ENCODE results near the gene PRIMA1.

Gene PRIMA1

DNA sequence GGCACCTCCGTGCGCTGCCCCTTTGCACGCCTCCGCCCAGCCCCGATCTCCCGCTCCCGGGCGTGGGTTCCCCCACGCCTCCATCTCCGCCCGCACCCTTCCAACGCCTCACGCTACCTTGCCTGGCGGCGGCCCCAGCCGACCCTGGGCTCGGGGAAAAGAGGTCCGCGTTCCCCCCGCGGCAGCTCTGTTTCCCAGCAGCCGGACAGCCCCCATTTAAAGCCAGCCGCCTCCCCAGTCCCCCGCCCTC lies at the start of gene PRIMA1:
PRIMA1 (minus strand) TSS at position 193 of the 250 bp plus-strand sequence. CDS start 767 bp downstream, outside the sequence.
- no peak for DNase-seq

DNA sequence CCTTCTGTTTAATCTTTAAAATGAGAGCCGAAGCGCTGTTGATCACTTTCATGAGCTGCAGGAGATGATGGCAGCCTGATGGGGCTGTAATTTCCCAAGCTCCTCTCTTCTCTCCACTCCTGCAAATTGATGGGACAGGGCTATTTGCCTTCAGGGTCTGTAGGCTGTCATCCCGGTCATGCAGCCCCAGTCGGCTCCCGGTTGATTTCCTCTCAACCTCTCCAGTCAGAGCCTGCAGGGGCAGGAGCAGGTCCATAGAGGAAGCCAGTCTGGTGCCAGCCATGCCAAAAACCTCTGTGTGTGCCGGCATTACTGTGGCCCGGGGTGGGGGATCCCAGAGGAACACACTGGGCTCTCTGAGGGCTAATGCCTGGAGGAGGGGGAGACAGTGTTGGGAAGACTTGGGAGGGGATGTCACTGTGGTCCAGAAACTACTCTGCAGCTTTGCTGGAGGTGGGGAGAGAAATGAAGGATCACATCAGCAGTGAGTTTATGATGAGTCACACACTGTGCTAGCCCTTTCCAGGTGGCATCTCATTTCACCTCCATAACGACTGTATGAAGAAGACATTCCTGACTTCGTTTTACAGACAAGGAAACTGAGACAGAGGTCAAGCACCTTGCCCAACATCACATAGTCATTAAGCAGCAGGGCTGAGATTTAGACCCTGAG lies 46.5 kb upstream of the PRIMA1 start:
- DNase-seq, result no peak

DNA sequence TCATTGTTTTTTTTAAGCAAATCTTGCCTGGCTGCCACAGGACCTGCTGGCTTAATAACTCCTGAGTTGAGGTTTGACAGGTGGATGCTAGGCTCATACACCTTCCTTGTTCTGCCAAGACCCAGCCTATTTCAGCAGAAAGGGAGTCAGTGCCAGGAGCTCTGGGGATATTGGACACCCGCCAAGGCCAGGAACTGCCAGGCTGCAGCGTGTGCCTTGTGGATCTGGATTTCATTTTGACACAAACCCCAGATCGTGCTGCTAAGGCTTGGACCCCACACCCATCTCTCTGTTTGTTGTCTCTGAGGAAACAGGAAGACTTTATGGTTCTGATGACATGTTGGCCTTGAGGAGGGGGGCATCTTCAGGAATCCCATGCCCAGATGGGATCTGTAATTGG lies 44.4 kb upstream of the PRIMA1 start:
- no peak for DNase-seq

DNA sequence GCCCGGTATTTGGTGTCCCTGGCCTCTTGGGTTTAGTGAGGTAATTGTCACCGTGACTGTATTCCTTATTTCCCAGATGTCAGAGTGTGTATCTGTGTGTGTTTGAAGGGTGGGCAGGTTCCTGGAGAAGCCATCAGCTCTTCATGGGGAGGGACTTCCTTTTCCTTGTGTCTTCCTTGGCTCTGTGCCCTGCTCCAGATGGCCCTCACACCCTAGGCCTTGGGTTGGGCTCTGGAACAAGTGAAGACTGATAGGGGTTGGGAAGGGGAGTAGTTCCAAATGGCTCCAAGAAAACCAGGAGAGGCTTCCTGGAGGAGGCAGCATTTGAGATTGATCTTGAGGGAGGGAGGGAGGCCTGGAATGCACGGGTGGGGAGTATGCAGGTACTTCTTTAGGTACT lies 43.8 kb upstream of the PRIMA1 start:
- DNase-seq, result no peak

GRCh38 chr14:93830753-93831461 lies 42.6 kb upstream of the PRIMA1 start:
- DNase-seq, result peak; percentile 10

DNA sequence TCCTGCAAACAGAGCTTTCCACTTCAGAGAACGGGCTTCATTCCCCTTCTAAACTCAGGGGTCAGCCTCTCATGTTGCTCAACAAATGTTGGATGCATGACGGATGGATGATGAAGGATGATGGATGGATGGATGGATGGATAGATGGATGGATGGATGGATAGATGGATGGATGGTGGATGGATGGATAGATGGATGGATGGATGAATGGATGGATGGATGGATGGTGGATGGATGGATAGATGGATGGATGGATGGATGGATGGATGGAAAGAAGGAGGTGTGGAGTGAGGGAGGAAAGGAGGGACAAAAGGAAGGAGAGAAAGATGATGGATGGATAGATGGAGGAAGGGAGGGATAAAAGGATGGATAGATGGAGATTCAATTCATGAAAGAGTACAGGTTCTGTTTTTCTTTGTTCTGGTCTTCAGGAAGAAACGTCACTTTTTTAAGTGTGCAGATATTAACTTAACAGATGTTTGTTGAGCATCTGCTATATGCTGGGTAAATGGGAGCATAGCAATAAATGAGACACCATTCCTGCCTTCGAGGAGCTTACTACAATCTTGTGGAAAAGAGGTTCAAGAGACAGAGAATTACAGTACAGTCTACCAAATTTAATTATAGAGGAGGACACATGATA lies 41.7 kb upstream of the PRIMA1 start:
- no peak for DNase-seq

- no peak for DNase-seq
Observed at GRCh38 chr14:93825235-93825553, 36.9 kb upstream of the PRIMA1 start.

DNA sequence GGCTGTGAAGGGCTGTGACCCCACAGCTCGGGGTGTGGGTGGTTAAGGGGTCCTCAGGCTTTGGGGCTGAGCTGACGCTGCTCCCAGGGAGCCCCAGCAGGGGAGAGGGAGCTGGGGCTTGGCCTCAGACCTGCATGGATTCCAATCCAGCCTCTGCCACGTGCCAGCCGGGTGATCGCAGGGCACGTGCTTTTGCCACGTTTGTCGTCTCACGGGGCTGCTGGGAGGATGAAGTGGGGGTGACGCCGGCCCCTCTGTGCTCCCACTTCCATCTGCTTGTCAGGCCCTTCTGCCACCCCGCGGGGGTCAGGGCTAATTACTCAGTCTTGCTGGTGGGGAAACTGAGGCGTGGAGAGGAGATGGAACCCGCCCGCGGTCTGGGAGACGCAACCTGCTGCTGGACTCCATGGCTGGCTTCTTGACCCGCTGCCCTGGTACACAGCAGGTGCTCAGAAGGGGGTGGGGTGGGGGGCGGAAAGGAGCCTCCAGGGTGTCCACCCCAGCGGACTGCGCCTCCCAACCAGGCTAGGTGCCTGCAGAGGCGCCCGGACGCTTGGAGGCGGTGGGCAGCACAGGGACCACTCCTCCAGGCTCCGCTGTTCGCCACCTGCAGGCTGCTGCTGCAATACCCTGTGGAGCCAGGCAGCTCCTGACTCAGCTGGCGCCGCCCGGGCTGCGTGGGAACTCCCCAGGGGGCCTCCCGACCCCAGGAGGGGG lies 36.4 kb upstream of the PRIMA1 start:
- no peak for DNase-seq

GRCh38 chr14:93824076-93824475 lies 35.8 kb upstream of the PRIMA1 start:
- DNase-seq, result no peak

DNA sequence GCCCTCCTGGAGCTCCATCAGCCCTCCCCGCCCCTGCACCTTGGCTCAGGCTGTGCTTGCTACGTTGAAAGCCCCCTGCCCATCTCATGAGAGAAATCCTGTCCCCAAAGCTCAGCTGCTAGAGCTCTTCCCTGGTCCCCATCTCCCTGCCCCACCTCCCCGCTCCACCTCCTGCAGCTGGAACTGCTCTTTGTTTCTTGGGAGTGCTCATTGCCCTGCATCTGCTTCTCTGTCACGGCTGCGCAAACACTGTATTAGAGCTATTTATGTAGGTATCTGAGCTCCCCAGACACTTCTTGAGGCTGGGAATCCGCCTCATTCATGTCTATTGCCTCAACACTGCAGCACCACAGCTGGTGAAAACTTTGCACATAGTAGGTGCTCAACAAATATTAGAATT lies 32.8 kb upstream of the PRIMA1 start:
- DNase-seq, result no peak

GRCh38 chr14:93818857-93819256 lies 30.6 kb upstream of the PRIMA1 start:
- no peak for DNase-seq

DNA sequence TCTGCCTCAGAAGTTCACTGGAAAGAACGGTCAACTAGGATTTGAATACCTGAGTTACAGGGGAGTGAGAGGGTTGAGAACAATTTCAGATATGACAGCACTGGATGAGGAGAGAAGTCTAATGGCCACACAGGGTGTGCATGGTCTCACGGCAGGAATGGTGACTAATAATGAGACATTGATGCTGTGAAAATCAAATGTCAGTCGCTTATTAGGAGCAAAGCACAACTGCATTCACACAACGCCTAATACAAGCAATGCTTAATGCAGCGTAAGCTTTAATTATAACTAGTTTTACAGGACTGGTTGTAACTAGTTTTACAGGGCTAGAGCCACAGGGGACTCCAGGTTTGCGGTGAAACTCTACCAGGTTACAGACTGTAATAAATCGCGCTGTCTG lies 23.4 kb upstream of the PRIMA1 start:
- DNase-seq, result peak; percentile 28

- DNase-seq, result no peak
Observed at GRCh38 chr14:93811020-93811419, 22.7 kb upstream of the PRIMA1 start.

DNA sequence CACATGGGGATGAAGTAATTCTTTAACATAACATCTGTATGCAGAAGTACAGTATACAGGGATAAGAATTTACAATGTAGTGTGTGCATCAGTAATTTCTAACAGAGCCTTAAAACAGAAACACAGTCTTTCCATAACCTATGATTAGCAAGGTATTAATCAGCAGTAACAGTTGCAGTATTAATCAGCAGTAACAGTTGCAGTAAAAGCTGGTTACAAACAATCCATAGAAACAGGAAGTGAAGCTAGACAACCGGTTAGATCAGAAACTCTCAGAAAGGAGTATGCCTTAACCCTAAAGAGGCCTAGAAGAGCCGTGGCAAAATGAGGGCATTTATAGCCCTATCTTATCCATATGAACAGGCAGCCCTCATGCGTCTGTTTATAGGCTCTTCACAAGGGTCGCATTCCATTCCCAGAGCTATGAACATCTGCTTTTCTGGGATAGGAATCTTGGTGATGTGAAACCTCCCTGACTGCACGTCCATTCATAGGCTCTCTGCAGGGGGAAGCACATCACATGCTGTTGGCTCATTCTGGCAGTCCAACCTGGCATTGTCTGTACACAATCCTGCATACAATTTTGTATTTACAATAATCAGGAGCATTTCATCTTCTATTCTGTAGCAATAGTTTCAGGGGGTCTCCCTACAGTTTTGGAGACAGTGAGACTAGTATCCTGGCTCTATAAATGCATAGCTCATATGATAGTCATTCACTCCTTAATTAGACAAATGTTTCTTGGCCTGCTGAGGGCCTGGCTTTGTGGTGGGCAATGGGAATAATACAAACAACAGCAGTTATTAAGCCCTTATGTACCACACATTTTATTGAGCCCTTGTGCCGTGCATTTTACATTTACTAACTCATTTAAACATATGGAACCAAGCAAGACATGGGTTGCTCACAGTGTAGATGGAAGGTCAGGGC lies 21.5 kb upstream of the PRIMA1 start:
- peak; percentile 83 for DNase-seq

- DNase-seq, result peak; percentile 8
Observed at GRCh38 chr14:93804654-93805053, 16.4 kb upstream of the PRIMA1 start.

DNA sequence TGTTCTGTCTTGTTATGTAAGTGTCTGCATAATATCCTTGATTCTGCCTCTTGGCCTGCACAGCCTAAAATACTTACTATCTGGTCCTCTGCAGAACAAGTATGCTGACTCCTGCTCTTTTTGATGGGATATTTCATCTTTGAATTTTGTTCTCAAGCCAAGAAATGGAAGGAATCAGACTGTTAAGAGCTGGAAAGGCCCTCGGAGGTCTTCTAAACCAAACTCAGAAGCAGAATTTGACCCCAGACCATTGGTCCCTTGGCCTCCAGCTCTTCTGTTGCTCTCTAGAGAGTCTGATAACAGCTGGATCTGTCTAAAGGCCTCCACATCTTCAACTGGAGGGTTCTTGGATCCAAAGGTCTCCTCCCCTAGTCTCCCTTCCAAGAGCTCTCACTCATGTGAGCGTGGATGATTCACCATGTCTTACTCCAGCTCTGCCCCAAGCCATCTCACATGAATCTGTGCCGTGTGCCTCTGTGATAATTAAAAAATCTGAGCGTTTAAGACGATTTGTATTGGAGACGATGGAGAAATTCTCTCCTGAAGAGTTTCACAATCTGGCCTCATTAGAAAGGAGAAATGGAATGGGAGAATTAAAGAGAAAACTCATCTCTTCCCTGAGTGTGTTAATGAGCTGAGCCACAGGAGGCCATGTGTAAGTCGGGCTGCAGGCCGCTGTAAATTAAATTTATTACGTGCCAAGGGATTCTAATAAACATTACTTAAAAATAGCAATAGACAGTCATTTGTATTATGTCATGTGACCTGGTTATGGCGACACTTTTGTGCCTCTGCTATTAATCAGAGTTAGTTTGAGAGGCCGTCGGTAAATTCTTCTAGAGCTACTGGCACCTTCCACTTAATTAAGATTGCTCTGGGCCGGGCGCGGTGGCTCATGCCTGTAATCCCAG lies 15.4 kb upstream of the PRIMA1 start:
- DNase-seq, result no peak

DNA sequence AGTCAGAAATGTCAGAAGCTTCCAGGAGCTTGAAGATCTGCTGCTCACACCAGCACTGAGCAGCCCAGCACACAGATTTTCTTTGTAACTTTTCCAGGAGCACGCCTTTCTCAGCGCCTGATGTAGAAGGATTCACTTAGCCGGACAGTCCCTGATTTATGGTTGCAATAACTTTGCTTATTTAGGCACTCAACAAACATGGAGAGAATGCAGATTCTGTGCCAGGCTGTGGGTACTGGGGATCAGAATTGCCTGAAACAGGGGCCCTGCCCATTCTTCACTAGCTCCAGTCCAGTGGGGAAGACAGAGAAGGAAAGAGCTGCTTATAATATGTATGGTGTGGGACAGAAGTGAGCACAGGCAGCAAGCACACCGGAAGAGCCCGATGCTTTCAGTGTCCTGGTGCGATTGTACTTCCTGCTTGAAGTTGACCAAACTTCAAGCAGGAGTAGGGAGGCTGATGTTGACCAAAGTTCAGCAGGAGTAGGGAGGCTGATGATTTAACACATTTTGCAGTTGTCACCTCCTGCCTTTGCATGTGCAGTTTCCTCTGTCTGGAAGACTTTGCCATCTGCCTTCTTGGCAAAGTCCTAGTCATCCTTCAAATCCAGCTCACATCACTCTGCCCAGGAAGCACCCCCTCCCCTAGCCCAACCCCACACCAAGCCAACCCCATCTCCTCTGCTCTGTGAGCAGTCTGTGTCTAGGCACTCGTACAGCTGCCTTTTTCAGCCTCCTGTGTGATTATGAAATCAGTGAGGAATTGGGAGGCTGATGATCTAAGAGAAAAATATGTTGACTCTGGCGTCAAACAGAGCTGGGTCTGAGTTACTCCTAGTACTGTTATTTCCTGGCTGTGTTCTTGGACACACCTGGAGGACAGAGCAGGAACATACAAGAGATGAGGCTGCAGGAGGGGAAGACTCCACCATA lies 12.0 kb upstream of the PRIMA1 start:
- no peak for DNase-seq

- DNase-seq, result no peak
Observed at GRCh38 chr14:93799617-93799988, 11.3 kb upstream of the PRIMA1 start.

DNA sequence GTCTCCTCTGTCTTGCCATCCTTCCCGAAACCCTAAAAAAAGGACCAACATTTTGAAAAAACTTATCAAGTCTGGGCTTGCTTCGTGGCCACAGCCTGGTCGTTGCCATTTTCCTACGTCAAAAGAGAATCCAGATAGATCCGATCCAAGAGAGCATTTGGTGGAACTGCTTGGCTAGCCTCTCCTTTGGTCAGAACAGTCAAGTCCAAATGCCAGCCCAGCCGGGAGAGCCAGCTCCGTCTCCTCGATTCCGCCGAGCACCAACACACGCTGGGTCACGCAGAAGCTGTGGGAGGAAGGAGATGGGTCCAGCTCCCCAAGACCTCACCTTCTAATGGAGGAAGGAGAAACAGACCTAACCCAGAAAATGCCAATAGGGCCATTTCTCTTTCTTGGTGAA lies 9.3 kb upstream of the PRIMA1 start:
- no peak for DNase-seq

- DNase-seq, result no peak
Observed at GRCh38 chr14:93797071-93797470, 8.8 kb upstream of the PRIMA1 start.

DNA sequence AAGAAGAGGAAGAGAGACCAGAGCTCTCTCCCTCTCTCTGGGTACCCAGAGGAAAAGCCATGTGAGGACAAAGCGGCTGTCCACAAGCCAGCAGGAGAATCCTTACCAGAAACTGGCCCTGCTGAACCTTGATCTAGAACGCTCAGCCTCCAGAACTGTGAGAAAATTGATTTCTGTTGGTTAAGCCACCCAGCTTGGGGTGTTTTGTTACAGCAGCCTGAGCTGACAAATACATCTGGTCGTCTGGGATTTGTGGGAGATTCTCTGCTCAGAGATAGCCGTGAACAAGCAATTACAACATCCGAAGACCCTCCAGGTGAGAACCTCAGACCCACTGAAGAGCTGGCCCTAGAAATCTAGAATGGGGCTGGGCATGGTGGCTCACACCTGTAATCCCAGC lies 6.5 kb upstream of the PRIMA1 start:
- DNase-seq, result no peak

Data from activated CD4-positive, alpha-beta T cell treated with anti-CD3 and anti-CD28 coated beads, Interleukin-2, amount 50 U/mL, for 16 hours (primary cell).